IMR-90 (cell line): Measurements from ENCODE around the gene MGLL.

Source experiments
- CTCF ChIP-seq: conservative IDR thresholded peaks from 2 replicates; pipeline ENCODE4 v1.5.1; 2012; ENCODE audit warnings: mild to moderate bottlenecking, low read depth, low read length, improper control_type of control experiment
- MAFK ChIP-seq: IDR thresholded peaks from 2 replicates; pipeline ENCODE4 v1.6.1; 2012; ENCODE audit warnings: low read depth, low read length, improper control_type of control experiment
- POLR2A ChIP-seq: IDR thresholded peaks from 2 replicates; pipeline ENCODE4 v1.6.1; 2012; ENCODE audit warnings: mild to moderate bottlenecking, low read depth, low read length
- RAD21 ChIP-seq: IDR thresholded peaks from 2 replicates; pipeline ENCODE4 v1.6.1; 2012; ENCODE audit warnings: low read length, improper control_type of control experiment
- RCOR1 ChIP-seq: IDR thresholded peaks from 2 replicates; pipeline ENCODE4 v1.6.1; 2012; ENCODE audit warnings: mild to moderate bottlenecking, low read length, improper control_type of control experiment; ENCODE audit not compliant: insufficient replicate concordance
- SMC3 ChIP-seq: fragments of 150-350 bp; IDR thresholded peaks from 2 replicates; pipeline ENCODE4 v1.6.1; 2016; ENCODE audit warnings: low read depth, mild to moderate bottlenecking, antibody characterized with exemption, low read length, moderate library complexity

- no peak for TF ChIP-seq CTCF
- TF ChIP-seq MAFK: no peak
- TF ChIP-seq RAD21: no peak
- TF ChIP-seq POLR2A: no peak
- TF ChIP-seq SMC3: no peak
- no peak for TF ChIP-seq RCOR1
Measured at GRCh38 chr3:127809611-127810010, 12.7 kb downstream of the MGLL start.
